Pancreas (tissue), 10 donors: ENCODE results near the gene LNX2. TPM values are rescaled to one million over a fixed set of nuclear protein-coding genes. Genes with fewer than 3 reads are reported as not detected.

Experiments
- ATAC-seq, 4 donors: fragments of 200-7000 bp; cut with Tn5 transposase; one replicate each; pipeline versions ENCODE4 v1.8.0 to v1.9.1; 2020; ENCODE audit warnings: mild to moderate bottlenecking in 4 of 4, moderate library complexity in 4 of 4
- DNase-seq, 6 donors: peaks; one replicate each; pipeline ENCODE4 v3.0.0-alpha.2; 2020
- FAIRE-seq: peaks from 2 replicates; lab custom pipeline; 2012; peaks lifted over from hg19 to GRCh38; lab: Jason Lieb, UNC
- H3K27ac ChIP-seq, 4 donors: fragments of 200-600 bp; sonication (generic); 1 replicate in 3 of 4; 2 replicates in 1 of 4; pipeline versions ENCODE4 v1.5.0 to v1.8.0; 2020
- H3K27me3 ChIP-seq, 4 donors: fragments of 200-600 bp; one replicate each; pipeline ENCODE4 v1.8.0; 2021
- H3K36me3 ChIP-seq, 3 donors: fragments of 200-600 bp; sonication (generic) in 1 of 3; one replicate each; pipeline versions ENCODE4 v1.5.0 to v1.8.0; 2020 to 2021
- H3K4me1 ChIP-seq, 3 donors: fragments of 200-600 bp; one replicate each; pipeline ENCODE4 v1.8.0; 2021
- H3K4me3 ChIP-seq, 4 donors: fragments of 200-600 bp; sonication (generic) in 2 of 4; one replicate each; pipeline versions ENCODE4 v1.5.0 to v1.8.0; 2020 to 2021
- H3K9me3 ChIP-seq, 4 donors: fragments of 200-600 bp; one replicate each; pipeline ENCODE4 v1.8.0; 2021
- WGBS, 2 donors: extraction: QIAGEN DNeasy Blood & Tissue Kit; methylation state at CpG; one replicate each; pipeline ENCODE4 v1.1.7; 2013; 5-methylcytosine and 5-hydroxymethylcytosine counted together
- intact Hi-C, 3 donors: fragments of 100-400 bp; cut with DNase I; formaldehyde crosslinking; loops; one replicate each; pipeline versions ENCODE4 v1.11.1 to v1.14.2; 2022
- polyA plus RNA-seq, 2 donors: library from polyadenylated mRNA; stranded (reverse); fragments of 200-250 nt; gene quantifications; one replicate each; pipeline ENCODE4 v1.2.3, GENCODE V29; 2013
- total RNA-seq, 6 donors: library from RNA; stranded (reverse); fragmentation: NEBNext Ultra II Directional in 4 of 6; extraction: Animal tissue kit (Norgen Biotek cat#: 25700) in 4 of 6; gene quantifications; one replicate each; pipeline versions ENCODE4 v1.2.1 to v1.2.4, GENCODE V29; 2021 to 2023
- TF ChIP-seq, protein P1 (sequence below), 4 donors: fragments of 200-600 bp; sonication (generic) in 3 of 4; IDR thresholded peaks; one replicate each; pipeline versions ENCODE4 v1.5.0 to v1.8.0; 2021; ENCODE audit warnings: antibody characterized with exemption in 4 of 4
- donor health status: healthy with polysubstance abuse.
- donor health status: DM: no; HTN: no; CAD: no; lungs with moderate emphysema.
- donor health status: DM: no; HTN: no; CAD: no.
- donor health status: control.
- donor health status: control.
- donor health status: Bipolar disorder and iron deficiency.
- donor health status: DM: yes; HTN: yes; CAD: no.
- donor health status: DM: no; HTN: no; CAD: no.
- donor health status: DM: no; HTN: no; CAD: no.
- donor health status: DM: yes; HTN: yes; CAD: no.

Gene LNX2
- total and polyA plus RNA-seq, 8 donors, result 4.9 to 18.9 (median 14.1) TPM

DNA sequence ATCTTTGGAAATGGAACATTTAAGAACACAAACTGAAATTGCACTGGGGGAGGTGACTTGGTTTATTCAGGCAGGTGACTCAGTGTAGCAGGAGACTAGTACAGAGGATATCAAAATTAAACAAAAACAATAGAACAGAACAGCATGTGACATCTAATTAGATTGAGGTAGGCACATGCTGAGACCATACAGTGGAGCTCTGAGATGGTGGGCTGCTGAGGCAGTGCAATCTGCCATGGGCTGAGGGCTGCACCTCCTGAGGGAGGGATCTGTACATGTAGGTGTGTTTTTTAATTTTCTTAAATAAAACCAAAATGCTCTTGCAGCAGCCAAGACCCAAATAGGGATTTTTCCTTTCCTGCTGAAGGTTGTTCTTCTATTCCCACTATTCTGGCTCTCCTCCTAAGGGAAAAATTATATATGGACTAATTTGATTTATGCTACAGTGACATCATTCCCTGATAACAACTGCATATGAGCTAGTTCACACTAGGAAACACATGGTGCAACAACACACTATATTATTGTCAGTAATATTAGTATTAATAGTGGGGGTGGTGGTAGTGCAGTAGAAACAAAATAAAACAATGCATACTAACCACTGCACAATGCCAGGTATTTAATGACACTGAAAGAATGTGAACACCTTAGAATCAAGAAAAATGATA lies 48.0 kb downstream of the LNX2 start:
- ATAC-seq, result peak in 1 of 4 donors; percentile 11
- Histone ChIP-seq H3K27me3 (no peaks in the 10 kb centered on the region), H3K4me1 (peaks cover 0 to 15% (median 10%) of the 10 kb centered on the region in 3 donors), H3K36me3 (peaks cover 0 to 20% (median 0%) of the 10 kb centered on the region in 3 donors), H3K4me3 (no peak overlapping the region), H3K27ac (no peak overlapping the region), H3K9me3 (no peaks in the 10 kb centered on the region)
- no peak for FAIRE-seq
- DNase-seq, result no peak
- intact Hi-C loops, result no loop called here
- TF ChIP-seq, protein P1, sequence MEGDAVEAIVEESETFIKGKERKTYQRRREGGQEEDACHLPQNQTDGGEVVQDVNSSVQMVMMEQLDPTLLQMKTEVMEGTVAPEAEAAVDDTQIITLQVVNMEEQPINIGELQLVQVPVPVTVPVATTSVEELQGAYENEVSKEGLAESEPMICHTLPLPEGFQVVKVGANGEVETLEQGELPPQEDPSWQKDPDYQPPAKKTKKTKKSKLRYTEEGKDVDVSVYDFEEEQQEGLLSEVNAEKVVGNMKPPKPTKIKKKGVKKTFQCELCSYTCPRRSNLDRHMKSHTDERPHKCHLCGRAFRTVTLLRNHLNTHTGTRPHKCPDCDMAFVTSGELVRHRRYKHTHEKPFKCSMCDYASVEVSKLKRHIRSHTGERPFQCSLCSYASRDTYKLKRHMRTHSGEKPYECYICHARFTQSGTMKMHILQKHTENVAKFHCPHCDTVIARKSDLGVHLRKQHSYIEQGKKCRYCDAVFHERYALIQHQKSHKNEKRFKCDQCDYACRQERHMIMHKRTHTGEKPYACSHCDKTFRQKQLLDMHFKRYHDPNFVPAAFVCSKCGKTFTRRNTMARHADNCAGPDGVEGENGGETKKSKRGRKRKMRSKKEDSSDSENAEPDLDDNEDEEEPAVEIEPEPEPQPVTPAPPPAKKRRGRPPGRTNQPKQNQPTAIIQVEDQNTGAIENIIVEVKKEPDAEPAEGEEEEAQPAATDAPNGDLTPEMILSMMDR (IDR thresholded peaks at IDR 0.05), result no peak

DNA sequence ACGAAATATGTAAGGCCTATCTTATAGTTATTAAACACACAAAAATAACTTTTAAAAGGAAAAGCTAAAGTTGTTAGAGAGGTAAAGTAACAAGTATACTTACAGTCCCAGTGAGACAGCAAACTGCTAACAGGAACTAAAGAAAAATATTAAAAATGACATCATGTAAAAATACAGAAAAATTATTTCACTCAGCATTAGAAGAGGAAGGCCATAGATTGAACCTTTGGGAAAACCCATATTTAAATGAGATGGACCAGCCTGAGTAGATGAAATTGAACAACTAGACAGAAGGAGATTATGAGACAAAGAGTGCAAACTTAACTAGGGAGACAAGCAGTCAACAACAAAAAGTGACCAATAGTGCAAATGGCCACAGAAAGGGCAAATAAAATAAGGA lies 49.4 kb downstream of the LNX2 start:
- Histone ChIP-seq H3K4me1 (peaks cover 0 to 12% (median 6%) of the 10 kb centered on the region in 3 donors), H3K27me3 (no peaks in the 10 kb centered on the region), H3K4me3 (no peak overlapping the region), H3K9me3 (no peaks in the 10 kb centered on the region), H3K36me3 (peaks cover 0 to 35% (median 7%) of the 10 kb centered on the region in 3 donors), H3K27ac (no peak overlapping the region)
- TF ChIP-seq, protein P1 (IDR thresholded peaks at IDR 0.05), result no peak
- ATAC-seq (no peak), DNase-seq (no peak), FAIRE-seq (no peak)
- intact Hi-C loops, result no loop called here
- WGBS, 2 donors, result 73 to 74% methylated on average over 1 of the region's 1 CpG

GRCh38 chr13:27569405-27569804 lies 50.9 kb downstream of the LNX2 start:
- DNase-seq (no peak), FAIRE-seq (no peak), ATAC-seq (no peak)
- intact Hi-C loops, result no loop called here
- Histone ChIP-seq H3K36me3 (peaks cover 0 to 39% (median 7%) of the 10 kb centered on the region in 3 donors), H3K4me3 (no peak overlapping the region), H3K27ac (no peak overlapping the region), H3K9me3 (no peaks in the 10 kb centered on the region), H3K27me3 (no peaks in the 10 kb centered on the region), H3K4me1 (peaks cover 0 to 17% (median 6%) of the 10 kb centered on the region in 3 donors)
- TF ChIP-seq, protein P1 (IDR thresholded peaks at IDR 0.05), result no peak
- 94% methylated on average over 4 of the region's 4 CpGs for WGBS, 2 donors

DNA sequence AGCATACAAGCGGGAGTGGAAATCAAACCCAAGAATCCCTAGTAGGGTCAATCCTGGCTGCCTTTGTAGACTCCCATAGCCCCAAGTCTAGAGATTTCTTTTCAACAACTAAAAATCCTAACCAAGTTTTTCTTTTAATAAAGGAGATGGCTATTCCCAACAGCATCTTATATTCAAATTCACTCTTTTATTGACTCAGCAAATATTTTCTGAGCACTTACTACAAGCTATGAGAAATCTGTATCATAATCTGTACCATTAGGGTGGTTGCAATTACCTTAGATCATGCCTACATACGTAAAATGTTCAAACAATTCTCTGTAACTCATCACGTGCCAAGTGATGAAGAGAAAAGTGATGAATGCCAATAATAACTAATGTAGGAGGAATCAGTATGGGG lies 54.5 kb downstream of the LNX2 start:
- TF ChIP-seq, protein P1 (IDR thresholded peaks at IDR 0.05), result no peak
- Histone ChIP-seq H3K9me3 (no peaks in the 10 kb centered on the region), H3K4me1 (peaks cover 0 to 5% (median 5%) of the 10 kb centered on the region in 3 donors), H3K36me3 (peaks cover 3 to 60% (median 9%) of the 10 kb centered on the region in 3 donors), H3K27ac (no peak overlapping the region), H3K27me3 (no peaks in the 10 kb centered on the region), H3K4me3 (no peak overlapping the region)
- intact Hi-C loops, result no loop called here
- no peak for FAIRE-seq
- no peak for ATAC-seq
- DNase-seq, result no peak
- WGBS, 2 donors, result 90 to 93% methylated on average over 3 of the region's 3 CpGs

DNA sequence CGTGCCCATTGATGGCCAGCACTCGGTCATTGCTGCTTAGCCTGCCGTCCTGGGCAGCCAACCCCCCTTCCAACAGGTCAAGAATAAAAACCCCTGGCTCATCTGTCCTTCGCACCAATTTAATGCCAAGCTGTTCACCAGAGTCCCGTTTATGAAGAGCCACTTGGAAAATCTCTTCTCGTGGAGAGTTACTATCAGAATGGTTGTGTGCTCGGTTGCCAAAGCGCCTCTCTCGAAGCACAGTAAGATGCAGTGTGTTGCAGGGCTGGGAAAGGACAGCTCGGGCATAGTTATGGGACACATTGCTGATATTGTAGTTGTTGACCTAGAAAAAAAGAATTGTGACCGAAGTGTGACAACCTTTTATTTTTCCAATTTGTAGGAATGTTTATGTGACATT lies 57.9 kb downstream of the LNX2 start:
- intact Hi-C loops, result no loop called here
- no peak for FAIRE-seq
- H3K36me3 ChIP-seq, result peaks cover 3 to 71% (median 9%) of the 10 kb centered on the region in 3 donors

More for the DNA sequence above, 57.9 kb downstream of the LNX2 start:
- Histone ChIP-seq H3K27ac (no peak overlapping the region), H3K27me3 (no peaks in the 10 kb centered on the region), H3K9me3 (no peaks in the 10 kb centered on the region), H3K4me1 (peaks cover 0 to 5% (median 3%) of the 10 kb centered on the region in 3 donors), H3K4me3 (no peak overlapping the region)
- ATAC-seq, result no peak
- no peak for DNase-seq
- whole genome bisulfite sequencing, 2 donors, result 93 to 96% methylated on average over 11 of the region's 11 CpGs
- TF ChIP-seq, protein P1 (IDR thresholded peaks at IDR 0.05), result no peak
